Measurements from ENCODE around the gene KIAA0825. TPM values are rescaled to one million over a fixed set of nuclear protein-coding genes. Genes with fewer than 3 reads are reported as not detected.

Gene KIAA0825
- total RNA-seq, 1 donor from 2014 or later, result 4.2 TPM

GRCh38 chr5:94312298-94312697, 306.1 kb downstream of the KIAA0825 start:
- H3K27me3 Mint-ChIP-seq, result no peaks in the 10 kb centered on the region
- no peak for TF ChIP-seq CTCF (conservative IDR thresholded peaks at IDR 0.05)

GRCh38 chr5:94310833-94311232, 307.6 kb downstream of the KIAA0825 start:
- no peak for TF ChIP-seq CTCF (conservative IDR thresholded peaks at IDR 0.05)
- Mint-ChIP-seq H3K27me3 (no peaks in the 10 kb centered on the region), H3K9me3 (no peaks in the 10 kb centered on the region), H3K4me3 (no peak overlapping the region), H3K27ac (no peak overlapping the region), H3K4me1 (ENCODE audit: unreplicated experiment) (peaks cover 12% of the 10 kb centered on the region), H3K36me3 (no peaks in the 10 kb centered on the region)
- no peak for DNase-seq (ENCODE audit: extremely low spot score, unreplicated experiment)

More at GRCh38 chr5:94312298-94312697, 306.1 kb downstream of the KIAA0825 start:
- no peaks in the 10 kb centered on the region for H3K9me3 Mint-ChIP-seq
- no peaks in the 10 kb centered on the region for H3K36me3 Mint-ChIP-seq
- peaks cover 12% of the 10 kb centered on the region for H3K4me1 Mint-ChIP-seq (ENCODE audit: unreplicated experiment)
- no peak for DNase-seq (ENCODE audit: extremely low spot score, unreplicated experiment)
- no peak overlapping the region for H3K27ac Mint-ChIP-seq
- H3K4me3 Mint-ChIP-seq, result no peak overlapping the region

- no peaks in the 10 kb centered on the region for H3K36me3 Mint-ChIP-seq
- no peak for DNase-seq (ENCODE audit: extremely low spot score, unreplicated experiment)
- no peaks in the 10 kb centered on the region for H3K9me3 Mint-ChIP-seq
- H3K4me1 Mint-ChIP-seq (ENCODE audit: unreplicated experiment), result peaks cover 8% of the 10 kb centered on the region
- H3K4me3 Mint-ChIP-seq, result no peak overlapping the region
- H3K27me3 Mint-ChIP-seq, result no peaks in the 10 kb centered on the region
- TF ChIP-seq CTCF (conservative IDR thresholded peaks at IDR 0.05), result no peak
- no peak overlapping the region for H3K27ac Mint-ChIP-seq
Measured at GRCh38 chr5:94309141-94309540, 309.3 kb downstream of the KIAA0825 start.

- Mint-ChIP-seq H3K27me3 (no peaks in the 10 kb centered on the region), H3K27ac (no peak overlapping the region), H3K36me3 (no peaks in the 10 kb centered on the region), H3K4me3 (no peak overlapping the region), H3K9me3 (no peaks in the 10 kb centered on the region), H3K4me1 (ENCODE audit: unreplicated experiment) (peaks cover 8% of the 10 kb centered on the region)
- no peak for TF ChIP-seq CTCF (conservative IDR thresholded peaks at IDR 0.05)
- DNase-seq (ENCODE audit: extremely low spot score, unreplicated experiment), result no peak
Measured at GRCh38 chr5:94308442-94308841, 310.0 kb downstream of the KIAA0825 start.

GRCh38 chr5:94304146-94304545, 314.3 kb downstream of the KIAA0825 start:
- Mint-ChIP-seq H3K36me3 (no peaks in the 10 kb centered on the region), H3K4me3 (no peak overlapping the region), H3K9me3 (no peaks in the 10 kb centered on the region), H3K27ac (no peak overlapping the region), H3K27me3 (no peaks in the 10 kb centered on the region), H3K4me1 (ENCODE audit: unreplicated experiment) (peaks cover 6% of the 10 kb centered on the region)
- DNase-seq (ENCODE audit: extremely low spot score, unreplicated experiment), result no peak
- TF ChIP-seq CTCF (conservative IDR thresholded peaks at IDR 0.05), result no peak

GRCh38 chr5:94288937-94289336, 329.5 kb downstream of the KIAA0825 start:
- H3K27me3 Mint-ChIP-seq, result peaks cover 31% of the 10 kb centered on the region
- no peak overlapping the region for H3K4me3 Mint-ChIP-seq
- no peak overlapping the region for H3K27ac Mint-ChIP-seq
- no peak for DNase-seq (ENCODE audit: extremely low spot score, unreplicated experiment)
- H3K4me1 Mint-ChIP-seq (ENCODE audit: unreplicated experiment), result no peaks in the 10 kb centered on the region
- TF ChIP-seq CTCF (conservative IDR thresholded peaks at IDR 0.05), result no peak
- H3K36me3 Mint-ChIP-seq, result no peaks in the 10 kb centered on the region
- H3K9me3 Mint-ChIP-seq, result peaks cover 6% of the 10 kb centered on the region

Data from type B pancreatic cell (in vitro differentiated cells).